Dendritic cell treated with granulocyte-macrophage colony-stimulating factor and Interleukin-4, amounts not matched to agents 40 ng/mL and 50 ng/mL, for 4 days (primary cell): ENCODE measurements around the gene ATF7IP2.
"Not testable (repeated sequence)": the region's sequence is repeated elsewhere in the genome, so short reads cannot be mapped to it uniquely, and the experiment has no call there.

Source experiments
- H3K27ac Mint-ChIP-seq: one replicate; pipeline ENCODE4 v1.8.0; 2022; ENCODE audit warnings: mild to moderate bottlenecking, mixed read lengths
- H3K27me3 Mint-ChIP-seq: one replicate; pipeline ENCODE4 v1.8.0; 2022; ENCODE audit warnings: mild to moderate bottlenecking, mixed read lengths
- H3K36me3 Mint-ChIP-seq: one replicate; pipeline ENCODE4 v1.8.0; 2022; ENCODE audit warnings: low read depth, mixed read lengths
- H3K4me1 Mint-ChIP-seq: one replicate; pipeline ENCODE4 v1.8.0; 2022; ENCODE audit warnings: low read depth, mixed read lengths
- H3K4me3 Mint-ChIP-seq: one replicate; pipeline ENCODE4 v1.8.0; 2022; ENCODE audit warnings: mild to moderate bottlenecking, moderate library complexity, mixed read lengths
- H3K9me3 Mint-ChIP-seq: one replicate; pipeline ENCODE4 v1.8.0; 2022; ENCODE audit warnings: mixed read lengths
- intact Hi-C: fragments of 100-400 bp; cut with micrococcal nuclease; formaldehyde crosslinking; loops from one replicate; pipeline ENCODE4 v1.15.0; 2022

Gene ATF7IP2

GRCh38 chr16:10452208-10453158, 66.6 kb downstream of the ATF7IP2 start:
- H3K27ac Mint-ChIP-seq, H3K27me3 Mint-ChIP-seq, H3K4me3 Mint-ChIP-seq, intact Hi-C loops, H3K4me1 Mint-ChIP-seq: not testable (repeated sequence)
- Mint-ChIP-seq H3K36me3 (peaks cover 81% of the 10 kb centered on the region), H3K9me3 (peaks cover 51% of the 10 kb centered on the region)

- intact Hi-C loops = no loop called here
- H3K9me3 Mint-ChIP-seq = peaks cover 45% of the 10 kb centered on the region
Measured at GRCh38 chr16:10453159-10453510, 67.3 kb downstream of the ATF7IP2 start.

GRCh38 chr16:10465821-10466220, 80.0 kb downstream of the ATF7IP2 start:
- Mint-ChIP-seq H3K9me3 (no peaks in the 10 kb centered on the region), H3K27me3 (no peaks in the 10 kb centered on the region), H3K27ac (no peak overlapping the region), H3K4me1 (no peaks in the 10 kb centered on the region), H3K4me3 (no peak overlapping the region), H3K36me3 (peaks cover 22% of the 10 kb centered on the region)
- intact Hi-C loops = no loop called here

More at GRCh38 chr16:10453159-10453510, 67.3 kb downstream of the ATF7IP2 start:
- H3K4me3 Mint-ChIP-seq = no peak overlapping the region
- H3K36me3 Mint-ChIP-seq = peaks cover 81% of the 10 kb centered on the region
- H3K27ac Mint-ChIP-seq = no peak overlapping the region
- H3K4me1 Mint-ChIP-seq = no peaks in the 10 kb centered on the region
- H3K27me3 Mint-ChIP-seq = no peaks in the 10 kb centered on the region

GRCh38 chr16:10466313-10466712, 80.5 kb downstream of the ATF7IP2 start:
- intact Hi-C loops = no loop called here

GRCh38 chr16:10466861-10467260, 81.0 kb downstream of the ATF7IP2 start:
- no peaks in the 10 kb centered on the region for H3K27me3 Mint-ChIP-seq
- no peak overlapping the region for H3K4me3 Mint-ChIP-seq
- intact Hi-C loops = no loop called here
- H3K9me3 Mint-ChIP-seq = no peaks in the 10 kb centered on the region
- no peaks in the 10 kb centered on the region for H3K4me1 Mint-ChIP-seq
- peaks cover 22% of the 10 kb centered on the region for H3K36me3 Mint-ChIP-seq
- H3K27ac Mint-ChIP-seq = no peak overlapping the region

More at GRCh38 chr16:10466313-10466712, 80.5 kb downstream of the ATF7IP2 start:
- no peak overlapping the region for H3K4me3 Mint-ChIP-seq
- H3K36me3 Mint-ChIP-seq = peaks cover 22% of the 10 kb centered on the region
- H3K27me3 Mint-ChIP-seq = no peaks in the 10 kb centered on the region
- no peak overlapping the region for H3K27ac Mint-ChIP-seq
- no peaks in the 10 kb centered on the region for H3K4me1 Mint-ChIP-seq
- H3K9me3 Mint-ChIP-seq = no peaks in the 10 kb centered on the region

- H3K27me3 Mint-ChIP-seq, H3K27ac Mint-ChIP-seq, intact Hi-C loops, H3K4me3 Mint-ChIP-seq, H3K4me1 Mint-ChIP-seq: not testable (repeated sequence)
- Mint-ChIP-seq H3K9me3 (peaks cover 11% of the 10 kb centered on the region), H3K36me3 (peaks cover 35% of the 10 kb centered on the region)
Measured at GRCh38 chr16:10476636-10477035, 90.8 kb downstream of the ATF7IP2 start.

GRCh38 chr16:10480151-10480550, 94.3 kb downstream of the ATF7IP2 start:
- Mint-ChIP-seq H3K9me3 (peaks cover 6% of the 10 kb centered on the region), H3K4me3 (no peak overlapping the region), H3K4me1 (no peaks in the 10 kb centered on the region), H3K27me3 (no peaks in the 10 kb centered on the region), H3K27ac (no peak overlapping the region), H3K36me3 (peaks cover 22% of the 10 kb centered on the region)
- intact Hi-C loops = no loop called here

- Mint-ChIP-seq H3K27me3 (no peaks in the 10 kb centered on the region), H3K9me3 (peaks cover 32% of the 10 kb centered on the region), H3K36me3 (peaks cover 7% of the 10 kb centered on the region), H3K27ac (no peak overlapping the region), H3K4me1 (peaks cover 8% of the 10 kb centered on the region), H3K4me3 (no peak overlapping the region)
- intact Hi-C loops = no loop called here
Measured at GRCh38 chr16:10485159-10485558, 99.3 kb downstream of the ATF7IP2 start.

GRCh38 chr16:10485698-10486382, 100.0 kb downstream of the ATF7IP2 start:
- no peaks in the 10 kb centered on the region for H3K27me3 Mint-ChIP-seq

GRCh38 chr16:10490141-10490540, 104.3 kb downstream of the ATF7IP2 start:
- intact Hi-C loops = no loop called here

More at GRCh38 chr16:10485698-10486382, 100.0 kb downstream of the ATF7IP2 start:
- Mint-ChIP-seq H3K36me3 (peaks cover 7% of the 10 kb centered on the region), H3K27ac (no peak overlapping the region), H3K4me1 (peaks cover 8% of the 10 kb centered on the region), H3K9me3 (peaks cover 32% of the 10 kb centered on the region), H3K4me3 (no peak overlapping the region)
- intact Hi-C loops = no loop called here

GRCh38 chr16:10493276-10493675, 107.4 kb downstream of the ATF7IP2 start:
- H3K27ac Mint-ChIP-seq = no peak overlapping the region
- intact Hi-C loops = no loop called here
- H3K9me3 Mint-ChIP-seq = peaks cover 32% of the 10 kb centered on the region
- H3K27me3 Mint-ChIP-seq = no peaks in the 10 kb centered on the region
- no peak overlapping the region for H3K4me3 Mint-ChIP-seq
- no peaks in the 10 kb centered on the region for H3K4me1 Mint-ChIP-seq
- H3K36me3 Mint-ChIP-seq = peaks cover 5% of the 10 kb centered on the region

More at GRCh38 chr16:10490141-10490540, 104.3 kb downstream of the ATF7IP2 start:
- H3K4me3 Mint-ChIP-seq = no peak overlapping the region
- peaks cover 45% of the 10 kb centered on the region for H3K9me3 Mint-ChIP-seq
- no peak overlapping the region for H3K27ac Mint-ChIP-seq
- no peaks in the 10 kb centered on the region for H3K36me3 Mint-ChIP-seq
- no peaks in the 10 kb centered on the region for H3K27me3 Mint-ChIP-seq
- H3K4me1 Mint-ChIP-seq = peaks cover 8% of the 10 kb centered on the region

GRCh38 chr16:10494343-10495030, 108.6 kb downstream of the ATF7IP2 start:
- no peak overlapping the region for H3K4me3 Mint-ChIP-seq
- peaks cover 5% of the 10 kb centered on the region for H3K36me3 Mint-ChIP-seq
- H3K4me1 Mint-ChIP-seq = no peaks in the 10 kb centered on the region
- intact Hi-C loops = no loop called here
- H3K9me3 Mint-ChIP-seq = peaks cover 32% of the 10 kb centered on the region
- H3K27me3 Mint-ChIP-seq = no peaks in the 10 kb centered on the region
- H3K27ac Mint-ChIP-seq = no peak overlapping the region

- Mint-ChIP-seq H3K4me3 (no peak overlapping the region), H3K27me3 (no peaks in the 10 kb centered on the region), H3K9me3 (peaks cover 32% of the 10 kb centered on the region), H3K36me3 (peaks cover 5% of the 10 kb centered on the region), H3K27ac (no peak overlapping the region), H3K4me1 (no peaks in the 10 kb centered on the region)
- intact Hi-C loops = no loop called here
Measured at GRCh38 chr16:10495031-10495345, 109.1 kb downstream of the ATF7IP2 start.
